Posterior cingulate gyrus (tissue), 11 donors: ENCODE data around the gene SHQ1.
A peak's percentile ranks its signal among the peaks of the same experiment; 100 is the strongest.

Source experiments
- DNase-seq, 10 donors: peaks; one replicate each; pipeline versions ENCODE4 v3.0.0 to v3.0.0-alpha.2; 2020 to 2021; ENCODE audit warnings: mixed read lengths in 3 of 10
- intact Hi-C: fragments of 100-400 bp; cut with DNase I; formaldehyde crosslinking; loops from one replicate; pipeline ENCODE4 v1.15.1; 2023

SHQ1 gene

GRCh38 chr3:72860053-72860452 lies 11.8 kb upstream of the SHQ1 start:
- intact Hi-C loops: no loop called here
- DNase-seq: no peak

DNA sequence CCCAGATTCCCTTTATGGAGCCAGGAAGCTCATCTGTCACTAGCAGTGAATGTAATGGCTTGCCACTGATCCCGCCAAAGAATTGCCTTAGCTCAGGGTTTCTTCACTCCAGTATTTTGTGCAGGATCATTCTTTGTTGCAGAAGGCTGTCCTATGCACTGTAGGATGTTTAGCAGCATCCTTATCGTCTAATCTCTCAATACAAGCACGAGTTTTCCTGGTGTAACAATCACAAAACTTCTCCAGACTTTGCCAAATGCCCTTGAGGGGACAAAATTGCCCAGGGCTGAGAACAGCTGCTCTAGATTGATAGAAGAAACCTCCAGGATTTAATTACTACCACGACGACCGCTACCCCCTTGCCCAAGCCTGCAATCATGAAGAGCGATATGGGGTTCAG lies 6.8 kb upstream of the SHQ1 start:
- intact Hi-C loops: no loop called here
- no peak for DNase-seq

DNA sequence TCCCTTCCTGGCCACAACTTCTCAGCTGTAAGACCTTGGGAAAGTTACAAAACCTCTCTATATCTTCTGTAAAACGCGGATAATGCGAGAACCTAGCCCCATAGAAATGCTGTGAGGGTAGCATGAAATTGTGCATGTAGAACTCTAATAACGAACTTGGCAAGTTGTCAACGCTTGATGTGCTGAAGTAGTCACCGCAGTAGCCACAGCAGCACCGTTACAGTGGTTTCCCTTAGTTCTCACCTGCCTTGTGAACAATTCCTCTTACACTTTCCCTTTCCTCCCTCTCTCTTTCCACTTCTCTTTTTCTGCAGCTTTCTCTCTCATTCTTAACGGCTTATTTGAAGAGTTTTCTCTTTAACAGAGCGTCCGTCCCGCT lies 447 bp upstream of the SHQ1 start:
- DNase-seq: no peak
- intact Hi-C loops: loop anchor here (5.0 kb wide), 2 partner anchors 39 to 149 kb away; partner anchors contain the start of genes GXYLT2 and PPP4R2

GRCh38 chr3:72847282-72847681 lies 963 bp downstream of the SHQ1 start:
- intact Hi-C loops: loop anchor here (5.0 kb wide), 2 partner anchors 40 to 150 kb away; partner anchors contain the start of genes GXYLT2 and PPP4R2
- DNase-seq: no peak

DNA sequence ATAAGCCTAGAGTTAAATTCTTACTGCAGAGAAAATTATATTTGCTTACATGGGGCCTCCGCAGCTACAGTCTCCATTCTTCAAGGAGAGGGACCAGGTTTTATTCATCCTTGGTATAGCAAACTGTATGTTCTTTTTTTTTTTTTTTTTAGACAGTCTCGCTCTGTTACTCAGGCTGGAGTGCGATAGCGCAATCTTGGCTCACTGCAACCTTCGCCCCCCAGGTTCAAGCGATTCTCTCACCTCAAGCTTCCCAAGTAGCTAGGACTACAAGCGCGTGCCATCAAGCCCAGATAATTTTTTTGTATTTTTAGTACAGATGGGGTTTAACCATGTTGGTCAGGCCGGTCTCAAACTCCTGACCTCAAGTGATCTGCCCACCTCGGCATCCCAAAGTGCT lies 2.1 kb downstream of the SHQ1 start:
- intact Hi-C loops: loop anchor here (5.0 kb wide), 2 partner anchors 41 to 151 kb away; partner anchors contain the start of genes GXYLT2 and PPP4R2
- DNase-seq: no peak

DNA sequence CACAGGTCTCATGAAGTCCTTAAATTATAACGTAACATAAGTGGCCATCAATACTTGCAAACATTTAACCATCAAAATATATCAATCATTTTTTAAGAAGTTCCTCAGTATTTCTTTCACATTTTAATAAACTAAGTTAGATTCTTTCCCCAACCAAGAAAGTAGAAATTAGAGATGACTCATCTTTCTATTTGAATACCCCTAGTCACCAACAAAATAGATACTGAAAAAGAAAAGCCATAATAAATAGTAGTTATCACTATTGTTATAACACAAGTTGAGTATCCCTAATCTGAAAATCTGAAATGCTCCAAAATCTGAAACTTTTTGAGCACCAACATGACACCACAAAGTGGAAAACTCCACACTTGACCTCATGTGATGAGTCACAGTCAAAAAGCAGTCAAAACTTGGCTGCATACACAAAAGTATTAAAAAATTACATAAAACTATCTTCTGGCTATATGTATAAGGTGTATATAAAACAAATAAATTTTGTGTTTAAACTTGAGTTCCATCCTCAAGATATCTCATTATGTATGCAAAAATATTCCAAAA lies 3.7 kb downstream of the SHQ1 start:
- intact Hi-C loops: no loop called here
- DNase-seq: no peak

- no peak for DNase-seq
- intact Hi-C loops: no loop called here
These were observed 9.2 kb downstream of the SHQ1 start for GRCh38 chr3:72839057-72839456.

DNA sequence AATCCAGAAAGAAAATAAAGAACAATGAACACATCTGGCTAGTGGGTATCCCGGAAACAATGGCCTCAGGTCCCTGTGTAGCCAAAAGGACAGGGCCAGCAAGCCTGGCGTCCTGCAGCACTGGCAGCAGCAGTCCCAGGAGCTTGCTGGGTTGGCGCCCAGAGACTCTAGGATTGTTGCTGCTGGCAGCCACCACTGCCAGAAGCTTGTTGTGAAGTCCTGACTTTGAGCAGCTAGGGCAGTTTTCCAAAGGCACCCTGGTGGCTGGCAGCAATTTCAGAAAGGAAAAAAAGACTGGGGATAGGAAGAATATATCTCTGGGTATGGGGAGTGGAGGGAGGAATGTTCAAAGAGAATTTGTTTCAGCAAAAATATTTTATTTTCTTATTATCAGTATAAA lies 11.3 kb downstream of the SHQ1 start:
- peak; percentile 54 to 95 (median 68) for DNase-seq
- intact Hi-C loops: no loop called here

- DNase-seq: no peak
- intact Hi-C loops: no loop called here
These were observed 11.8 kb downstream of the SHQ1 start for GRCh38 chr3:72836416-72836815.

- intact Hi-C loops: no loop called here
- DNase-seq: no peak
These were observed 17.6 kb downstream of the SHQ1 start for GRCh38 chr3:72830452-72831223.

- intact Hi-C loops: no loop called here
These were observed 18.5 kb downstream of the SHQ1 start for GRCh38 chr3:72829701-72830100.

GRCh38 chr3:72821161-72821781 lies 27.0 kb downstream of the SHQ1 start:
- no peak for DNase-seq

More at GRCh38 chr3:72829701-72830100, 18.5 kb downstream of the SHQ1 start:
- DNase-seq: no peak

GRCh38 chr3:72820415-72820814 lies 27.8 kb downstream of the SHQ1 start:
- intact Hi-C loops: no loop called here
- peak in 1 of 10 donors; percentile 19 for DNase-seq

More at GRCh38 chr3:72821161-72821781, 27.0 kb downstream of the SHQ1 start:
- intact Hi-C loops: no loop called here

DNA sequence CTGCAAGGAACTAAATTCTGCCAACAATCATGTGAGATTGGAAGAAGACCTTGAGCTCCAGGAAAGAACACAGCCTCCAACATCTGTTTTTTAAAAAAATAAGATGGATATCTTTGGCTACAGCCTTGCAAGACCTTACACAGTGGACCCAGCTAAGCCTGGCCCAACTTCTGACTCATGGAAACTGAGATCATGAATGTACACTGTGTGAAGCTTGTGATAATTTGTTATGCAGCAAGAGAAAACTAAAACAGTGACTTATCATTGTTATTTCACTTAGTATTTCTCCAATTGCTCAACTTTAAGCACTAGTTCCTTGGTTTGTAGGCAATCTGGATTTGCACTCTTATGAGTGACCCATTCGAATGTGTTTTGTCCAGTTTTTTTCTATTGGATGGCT lies 29.3 kb downstream of the SHQ1 start:
- intact Hi-C loops: no loop called here
- DNase-seq: no peak

- intact Hi-C loops: no loop called here
- DNase-seq: peak in 1 of 10 donors; percentile 19
These were observed 30.0 kb downstream of the SHQ1 start for GRCh38 chr3:72818092-72818773.

DNA sequence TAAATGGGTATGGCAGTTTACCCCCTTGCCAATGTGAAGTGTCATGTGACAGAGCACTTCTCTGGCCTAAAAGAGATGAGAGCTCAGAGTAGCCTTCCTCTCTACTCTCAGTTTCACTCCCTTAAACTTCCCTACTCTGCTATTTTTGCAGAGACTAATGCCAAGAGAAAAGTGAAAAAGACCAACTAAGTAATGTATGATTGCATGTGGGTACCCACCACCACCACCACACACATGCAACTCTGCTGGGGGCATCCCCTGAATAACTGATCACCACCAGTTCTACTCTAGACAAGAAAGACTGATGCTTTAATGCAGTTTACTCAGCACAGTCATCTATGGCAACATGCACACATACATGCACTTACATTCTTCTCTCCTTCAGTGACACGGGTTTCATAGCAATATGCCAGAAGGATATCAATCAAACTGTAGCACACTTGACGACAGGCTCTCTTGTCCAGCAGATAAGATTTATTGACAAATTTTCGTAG lies 31.3 kb downstream of the SHQ1 start:
- intact Hi-C loops: no loop called here
- no peak for DNase-seq

GRCh38 chr3:72814308-72814707 lies 33.9 kb downstream of the SHQ1 start:
- no peak for DNase-seq
- intact Hi-C loops: loop anchor here (5.0 kb wide), 1 partner anchor 142 kb away; no protein-coding TSS in a partner anchor

GRCh38 chr3:72812201-72812600 lies 36.0 kb downstream of the SHQ1 start:
- no peak for DNase-seq
- intact Hi-C loops: loop anchor here (5.0 kb wide), 1 partner anchor 140 kb away; no protein-coding TSS in a partner anchor

- intact Hi-C loops: loop anchor here (5.0 kb wide), 1 partner anchor 139 kb away; no protein-coding TSS in a partner anchor
- no peak for DNase-seq
These were observed 36.7 kb downstream of the SHQ1 start for GRCh38 chr3:72811571-72811970.

- DNase-seq: no peak
- intact Hi-C loops: loop anchor here (5.0 kb wide), 1 partner anchor 139 kb away; no protein-coding TSS in a partner anchor
These were observed 37.4 kb downstream of the SHQ1 start for GRCh38 chr3:72810659-72811434.
